ENCODE data around the gene FCRL1.

FCRL1 gene

GRCh38 chr1:157748262-157748817 is 71.6 kb downstream of the FCRL1 start:
- DNase-seq: no peak
- intact Hi-C loops (cut with DNase I): no loop called here

All from head of caudate nucleus (tissue), 42 donors.